HG03280 (cell line): ENCODE measurements around the gene DNMT1.
"Not testable (repeated sequence)": the region's sequence is repeated elsewhere in the genome, so short reads cannot be mapped to it uniquely, and the experiment has no call there.

Experiments
- ATAC-seq: cut with Tn5 transposase; IDR thresholded peaks from one replicate; pipeline ENCODE4 v1.9.1; 2021; ENCODE audit warnings: mild to moderate bottlenecking, moderate library complexity; ENCODE audit not compliant: unreplicated experiment

The DNMT1 gene

GRCh38 chr19:10184636-10185035, 10.1 kb downstream of the DNMT1 start:
- ATAC-seq: no peak

DNA sequence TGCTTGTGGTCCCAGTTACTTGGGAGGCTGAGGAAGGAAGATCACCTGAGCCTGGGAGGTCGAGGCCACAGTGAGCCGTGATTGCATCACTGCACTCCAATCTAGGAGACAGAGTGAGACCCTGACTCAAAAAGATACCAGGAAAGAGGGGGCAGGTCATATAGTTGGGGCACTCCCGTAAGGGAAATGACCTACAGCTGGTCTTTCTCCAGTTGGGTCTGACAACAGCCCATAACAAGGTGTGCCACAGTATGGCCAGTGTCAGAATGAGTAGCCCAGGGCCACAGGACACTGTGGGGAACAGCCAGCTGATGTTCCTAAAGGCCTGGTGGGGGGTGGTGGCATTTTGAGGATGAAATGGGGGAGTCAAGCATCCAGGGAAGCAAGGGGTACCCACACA, 10.8 kb downstream of the DNMT1 start:
- no peak for ATAC-seq

- ATAC-seq: no peak
Observed at GRCh38 chr19:10182847-10183246, 11.9 kb downstream of the DNMT1 start.

DNA sequence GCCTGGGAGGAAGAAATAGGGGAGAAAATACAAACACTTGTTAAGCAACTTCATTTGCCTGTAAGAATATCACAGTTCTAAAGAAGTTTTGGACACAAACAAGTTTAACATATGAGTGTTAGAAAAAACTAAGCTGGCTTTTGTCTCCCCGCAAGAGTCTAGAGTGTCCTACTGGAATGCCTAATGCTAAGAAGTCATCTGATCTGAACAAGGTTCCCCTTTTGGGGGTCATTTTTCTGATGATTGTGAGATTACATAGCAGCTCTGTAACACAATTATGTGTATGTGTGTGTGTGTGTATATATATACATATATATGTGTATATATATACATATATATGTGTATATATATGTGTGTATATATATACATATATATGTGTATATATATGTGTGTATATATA, 12.7 kb downstream of the DNMT1 start:
- ATAC-seq: no peak

- ATAC-seq: no peak
Observed at GRCh38 chr19:10180459-10180858, 14.3 kb downstream of the DNMT1 start.

DNA sequence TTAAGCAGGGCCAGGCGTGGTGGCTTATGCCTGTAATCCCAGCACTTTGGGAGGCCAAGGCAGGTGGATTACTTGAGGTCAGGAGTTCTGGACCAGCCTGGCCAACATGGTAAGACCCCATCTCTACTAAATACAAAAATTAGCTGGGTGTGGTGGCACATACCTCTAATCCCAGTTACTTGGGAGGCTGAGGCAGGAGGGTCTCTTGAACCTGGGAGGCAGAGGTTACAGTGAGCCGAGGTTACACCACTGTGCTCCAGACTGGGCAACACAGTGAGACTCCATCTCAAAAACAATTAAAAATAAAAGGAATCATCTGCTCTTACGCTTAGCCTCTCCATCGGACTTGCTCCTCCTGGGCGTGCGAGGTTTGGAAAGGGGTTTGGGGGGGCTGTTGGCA, 14.7 kb downstream of the DNMT1 start:
- ATAC-seq: not testable (repeated sequence)

DNA sequence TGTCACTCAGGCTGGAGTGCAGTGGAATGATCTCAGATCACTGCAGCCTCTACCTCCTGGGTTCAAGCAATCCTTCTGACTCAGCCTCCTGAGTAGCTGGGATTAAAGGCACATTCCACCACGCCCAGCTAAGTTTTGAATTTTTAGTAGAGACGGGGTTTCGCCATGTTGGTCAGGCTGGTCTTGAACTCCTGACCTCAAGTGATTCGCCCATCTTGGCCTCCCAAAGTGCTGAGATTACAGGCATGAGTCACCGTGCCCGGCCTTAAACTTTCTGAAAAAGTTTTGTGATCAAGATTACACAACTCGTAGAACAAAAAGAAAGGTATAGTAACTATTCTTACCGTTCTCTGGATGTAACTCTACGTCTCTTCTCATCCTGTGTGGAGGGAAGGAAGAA, 21.2 kb downstream of the DNMT1 start:
- no peak for ATAC-seq

DNA sequence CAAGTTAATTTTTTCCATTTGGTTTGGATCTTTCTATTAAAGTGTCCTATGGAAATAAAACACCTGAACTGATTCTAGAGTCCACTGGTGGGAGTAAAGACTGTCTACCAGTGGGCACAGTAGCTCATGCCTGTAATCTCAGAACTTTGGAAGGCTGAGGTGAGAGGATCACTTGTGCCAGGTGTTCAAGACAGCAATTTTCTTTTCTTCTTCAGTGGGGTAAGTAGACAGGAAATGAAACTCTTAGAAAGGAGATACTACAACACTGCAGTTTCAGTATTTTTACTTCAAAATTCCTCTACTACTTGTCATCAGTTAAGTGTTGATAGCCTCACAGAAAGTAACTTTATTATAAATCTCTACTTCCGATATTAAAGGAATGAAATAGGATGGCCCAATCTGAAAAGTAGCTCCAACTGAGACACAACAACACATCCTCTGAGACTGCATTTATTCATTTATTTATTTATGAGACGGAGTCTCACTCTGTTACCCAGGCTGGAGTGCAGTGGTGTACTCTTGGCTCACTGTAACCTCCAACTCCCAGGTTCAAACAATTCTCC, 26.3 kb downstream of the DNMT1 start:
- no peak for ATAC-seq

GRCh38 chr19:10167459-10167858, 27.3 kb downstream of the DNMT1 start:
- ATAC-seq: no peak

GRCh38 chr19:10166501-10166900, 28.3 kb downstream of the DNMT1 start:
- ATAC-seq: not testable (repeated sequence)

DNA sequence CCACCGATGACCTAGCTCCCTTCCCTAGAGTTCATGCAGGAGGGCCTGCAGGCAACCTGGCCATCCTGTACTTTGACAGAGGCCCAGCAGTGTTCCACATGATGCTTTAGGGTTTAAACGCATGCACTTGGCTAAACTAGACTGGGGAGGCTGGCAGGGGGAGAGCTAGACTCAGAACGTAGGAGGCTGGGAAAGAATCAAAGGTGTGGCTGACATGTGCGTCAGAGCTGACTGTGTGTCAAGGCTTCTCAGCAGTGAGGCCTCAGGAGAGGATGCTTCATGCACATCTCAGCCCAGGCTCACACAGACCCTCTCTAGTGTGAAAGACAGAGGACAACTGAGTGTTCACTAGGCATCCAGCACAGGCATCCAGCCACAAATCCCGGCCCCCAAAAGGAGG, 28.7 kb downstream of the DNMT1 start:
- no peak for ATAC-seq

- ATAC-seq: no peak
Observed at GRCh38 chr19:10163536-10163935, 31.2 kb downstream of the DNMT1 start.

GRCh38 chr19:10159610-10160009, 35.1 kb downstream of the DNMT1 start:
- ATAC-seq: no peak

- ATAC-seq: no peak
Observed at GRCh38 chr19:10158485-10158884, 36.3 kb downstream of the DNMT1 start.

- ATAC-seq: no peak
Observed at GRCh38 chr19:10158071-10158470, 36.7 kb downstream of the DNMT1 start.

DNA sequence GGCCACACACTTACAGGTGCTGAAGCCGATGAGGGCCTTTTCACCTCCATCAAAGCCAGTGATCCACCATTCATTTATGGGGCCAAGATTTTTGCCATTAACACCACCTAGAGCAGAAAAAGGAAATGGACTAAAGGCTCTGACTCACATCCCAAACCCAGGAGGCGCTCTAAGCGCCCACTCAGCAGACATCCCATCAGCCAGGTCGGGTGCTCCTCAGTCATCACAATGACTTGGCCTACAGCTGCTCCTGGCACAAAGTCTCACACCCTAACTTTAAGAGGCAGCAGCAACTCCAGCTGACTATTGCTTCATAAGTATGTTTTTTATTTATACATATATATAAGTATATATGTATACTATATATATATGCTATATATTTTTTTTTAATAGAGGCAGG, 38.9 kb downstream of the DNMT1 start:
- ATAC-seq: no peak

DNA sequence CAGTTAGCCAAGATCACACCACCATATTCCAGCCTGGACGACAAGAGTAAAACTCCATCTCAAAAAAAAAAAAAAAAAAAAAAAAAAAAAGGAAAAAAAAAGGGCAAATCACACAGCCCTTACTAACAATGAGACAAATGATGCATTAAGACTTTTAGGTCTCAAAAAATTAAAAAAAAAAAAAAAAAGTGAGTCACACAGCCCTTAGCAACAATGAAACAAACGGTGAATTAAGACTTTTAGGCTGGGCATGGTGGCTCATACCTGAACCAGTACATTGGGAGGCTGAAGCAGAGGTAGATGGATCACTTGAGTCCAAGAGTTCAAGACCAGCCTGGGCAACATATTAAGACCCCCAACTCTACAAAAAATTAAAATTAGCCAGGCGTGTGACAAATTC, 42.7 kb downstream of the DNMT1 start:
- ATAC-seq: no peak

- ATAC-seq: no peak
Observed at GRCh38 chr19:10151521-10151920, 43.2 kb downstream of the DNMT1 start.

DNA sequence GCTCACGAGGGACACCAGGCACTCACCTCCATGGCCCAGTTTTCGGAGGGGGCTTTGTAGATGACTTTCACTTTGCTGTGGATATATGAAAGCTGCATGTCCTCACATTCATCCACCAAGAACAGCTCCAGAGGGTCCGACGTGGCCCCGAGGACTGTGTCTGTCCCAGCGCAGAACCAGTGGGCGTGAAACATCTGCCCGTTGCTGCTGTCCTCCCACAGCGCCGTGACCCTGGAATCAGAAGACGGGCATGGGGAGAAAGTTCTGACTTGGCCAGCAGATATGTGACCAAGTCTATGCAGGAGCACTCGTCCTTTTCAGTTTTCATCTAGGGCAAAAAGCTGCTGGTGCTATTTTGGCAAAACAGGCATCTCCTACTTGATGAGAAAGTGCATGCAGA, 45.3 kb downstream of the DNMT1 start:
- ATAC-seq: no peak

GRCh38 chr19:10146142-10146541, 48.6 kb downstream of the DNMT1 start:
- ATAC-seq: no peak

DNA sequence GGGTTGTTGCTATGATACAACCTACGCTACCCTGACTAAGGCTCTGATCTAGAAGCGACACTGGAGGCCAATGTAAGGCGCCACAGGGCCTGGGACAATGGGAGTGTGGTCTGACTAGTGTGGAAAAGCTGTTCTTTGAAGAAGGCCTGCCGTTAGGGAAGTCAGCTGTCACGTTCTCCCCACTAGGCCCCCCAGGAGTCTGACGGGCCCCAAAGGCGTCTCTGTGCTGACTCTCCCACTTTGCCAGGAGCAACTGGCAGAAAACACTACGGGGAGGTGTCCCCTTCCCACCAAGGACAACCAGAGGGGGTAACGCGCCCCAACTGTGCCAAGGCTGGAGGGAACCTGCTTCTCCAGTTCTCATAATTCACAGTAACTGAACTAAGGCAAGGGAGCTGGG, 49.7 kb downstream of the DNMT1 start:
- ATAC-seq: no peak

DNA sequence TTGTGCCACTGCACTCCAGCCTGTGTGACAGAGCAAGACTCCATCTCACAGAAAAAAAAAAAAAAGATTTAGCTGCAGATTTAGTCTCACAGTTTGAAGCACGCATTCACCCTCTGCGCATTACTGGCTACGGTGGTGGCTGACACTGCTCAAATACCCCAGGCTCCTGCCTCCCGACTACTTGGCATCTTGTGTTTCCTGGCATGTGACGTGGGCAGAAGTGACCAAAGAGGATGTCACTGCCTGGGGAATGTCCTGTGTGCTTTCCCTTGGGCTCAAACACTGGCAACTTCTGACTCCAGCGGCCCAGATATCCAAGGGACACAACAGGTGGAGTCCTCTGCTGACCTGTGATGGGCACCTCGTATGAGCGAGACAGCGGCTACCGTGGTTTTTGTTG, 50.4 kb downstream of the DNMT1 start:
- no peak for ATAC-seq

DNA sequence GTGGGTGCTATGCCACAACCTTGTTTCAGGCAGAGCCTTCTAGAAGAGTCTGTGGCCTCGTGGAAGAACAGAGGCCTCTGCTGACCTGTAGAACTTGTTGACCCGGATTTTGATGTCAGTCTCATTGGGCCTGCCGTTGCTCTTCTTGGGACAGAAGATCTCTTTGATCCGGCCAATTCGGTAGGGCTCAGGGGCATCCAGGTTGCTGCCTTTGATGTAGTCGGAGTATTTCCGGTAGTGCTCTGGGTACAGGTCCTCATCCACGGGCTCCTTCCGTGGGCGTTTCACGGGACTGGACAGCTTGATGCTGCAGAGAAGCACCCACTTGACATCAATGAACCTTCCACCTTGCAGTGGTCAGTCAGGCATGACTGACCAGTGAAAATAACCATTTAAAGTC, 51.1 kb downstream of the DNMT1 start:
- no peak for ATAC-seq
